GM20431 (cell line): ENCODE measurements around the gene SLC2A13.
"Not testable (repeated sequence)": the region's sequence is repeated elsewhere in the genome, so short reads cannot be mapped to it uniquely, and the experiment has no call there.

Experiments used
- in situ Hi-C: fragments of 300-500 bp; cut with MseI, MboI; formaldehyde crosslinking; loops from one replicate; pipeline ENCODE4 v1.15.0; 2020; ENCODE audit warnings: low sequenced_read_pairs; ENCODE audit not compliant: unreplicated experiment

Gene SLC2A13

DNA sequence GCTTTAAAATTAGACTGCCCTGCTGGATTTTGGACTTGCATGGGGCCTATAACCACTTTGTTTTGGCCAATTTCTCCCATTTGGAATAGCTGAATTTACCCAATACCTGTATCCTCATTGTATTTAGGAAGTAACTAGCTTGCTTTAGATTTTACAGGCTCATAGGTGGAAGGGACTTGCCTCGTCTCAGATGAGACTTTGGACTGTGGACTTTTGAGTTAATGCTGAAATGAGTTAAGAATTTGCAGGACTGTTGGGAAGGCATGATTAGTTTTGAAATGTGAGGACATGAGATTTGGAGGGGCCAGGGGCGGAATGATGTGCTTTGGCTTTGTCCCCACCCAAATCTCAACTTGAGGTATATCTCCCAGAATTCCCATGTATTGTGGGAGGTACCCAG lies 320.1 kb downstream of the SLC2A13 start:
- in situ Hi-C loops, result not testable (repeated sequence)

DNA sequence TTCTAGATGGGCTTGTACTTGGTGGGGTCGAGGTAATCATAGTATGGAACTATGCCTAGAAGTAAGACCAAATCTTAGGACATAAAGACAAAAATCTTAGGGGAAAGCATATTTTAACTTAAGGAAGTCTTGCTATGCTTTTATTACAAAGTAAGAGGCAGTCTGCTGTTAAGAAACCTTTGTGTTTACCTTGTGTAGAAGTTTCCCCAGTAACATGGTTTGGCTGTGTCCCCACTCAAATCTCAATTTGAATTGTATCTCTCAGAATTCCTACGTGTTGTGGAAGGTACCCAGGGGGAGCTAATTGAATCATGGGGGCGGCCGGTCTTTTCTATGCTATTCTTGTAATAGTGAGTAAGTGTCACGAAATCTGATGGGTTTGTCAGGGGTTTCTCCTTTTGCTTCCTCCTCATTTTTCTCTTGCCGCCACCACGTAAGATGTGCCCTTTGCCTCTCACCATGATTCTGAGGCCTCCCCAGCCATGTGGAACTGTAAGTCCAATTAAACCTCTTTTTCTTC lies 323.8 kb downstream of the SLC2A13 start:
- in situ Hi-C loops, result no loop called here

DNA sequence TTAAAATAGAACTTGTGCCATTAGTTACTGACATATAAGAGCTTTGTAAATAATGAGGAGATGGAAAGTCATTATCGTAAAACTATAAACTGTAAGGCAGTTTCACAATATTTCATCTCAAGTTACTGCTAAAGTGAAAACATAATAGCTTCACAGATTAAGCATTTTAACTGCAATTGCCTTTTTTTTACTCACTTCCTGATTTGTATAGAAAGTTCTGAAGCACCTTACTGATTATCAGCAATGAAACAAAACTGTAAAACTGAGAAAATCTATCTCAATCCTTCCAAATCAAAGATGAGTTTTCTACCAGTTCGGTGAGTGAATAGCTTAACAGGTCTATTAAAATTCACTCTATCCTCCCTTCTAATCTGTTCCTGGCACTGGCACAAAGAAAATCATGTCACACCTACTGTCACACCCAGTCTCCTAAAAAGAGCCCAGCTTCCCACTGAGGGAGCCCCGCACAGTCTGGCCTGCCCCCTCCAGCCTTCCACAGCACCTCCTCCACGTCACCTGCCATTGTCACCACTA lies 324.9 kb downstream of the SLC2A13 start:
- in situ Hi-C loops, result no loop called here

DNA sequence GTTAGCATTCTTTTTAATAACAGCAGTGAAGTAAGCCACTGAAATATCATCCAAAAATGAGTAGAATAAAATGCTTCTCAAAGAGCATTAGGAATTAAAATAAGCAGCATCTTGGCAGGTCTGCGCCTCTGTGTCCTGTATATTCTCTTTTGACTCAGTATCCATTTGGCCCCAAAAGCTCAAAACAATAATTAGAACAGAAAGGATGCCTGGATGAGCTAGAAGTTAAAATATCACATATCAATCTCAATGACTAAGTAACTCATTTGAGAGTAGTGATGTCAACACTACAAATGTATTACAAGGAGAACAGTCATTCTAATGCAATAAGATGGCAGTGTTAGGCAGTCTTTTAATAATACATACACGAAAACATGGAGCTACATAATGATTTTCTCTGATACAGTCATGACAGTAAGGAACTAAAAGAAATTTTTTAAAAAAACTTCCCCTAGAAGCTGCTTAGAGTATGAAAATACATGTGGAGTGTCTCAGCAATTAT lies 325.4 kb downstream of the SLC2A13 start:
- in situ Hi-C loops, result no loop called here

DNA sequence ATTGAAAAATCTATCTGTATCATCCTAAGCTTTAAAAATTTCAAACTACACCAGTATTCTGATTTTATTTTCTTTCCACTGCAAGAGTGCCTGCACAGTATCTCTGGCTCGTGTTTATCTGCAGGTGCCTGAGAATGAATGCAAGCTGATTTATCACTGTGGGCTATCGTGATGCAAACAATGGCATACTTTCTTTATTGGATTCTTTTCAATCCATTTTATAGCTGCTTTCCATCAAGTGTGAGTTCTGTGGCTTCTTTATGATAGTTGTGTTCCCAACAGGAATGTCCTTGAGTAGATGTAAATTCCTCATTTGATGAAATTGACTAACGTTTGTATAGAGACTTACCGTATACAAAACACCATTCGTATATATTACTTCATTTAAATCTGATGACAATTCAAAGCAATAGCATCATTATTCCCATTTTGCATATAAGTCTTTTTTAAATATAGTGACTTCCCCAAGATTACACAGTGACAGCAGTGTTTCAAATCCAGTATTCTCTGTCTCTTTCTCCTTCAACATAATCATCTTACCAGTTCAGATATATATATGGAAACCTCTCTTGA lies 326.0 kb downstream of the SLC2A13 start:
- in situ Hi-C loops, result no loop called here

DNA sequence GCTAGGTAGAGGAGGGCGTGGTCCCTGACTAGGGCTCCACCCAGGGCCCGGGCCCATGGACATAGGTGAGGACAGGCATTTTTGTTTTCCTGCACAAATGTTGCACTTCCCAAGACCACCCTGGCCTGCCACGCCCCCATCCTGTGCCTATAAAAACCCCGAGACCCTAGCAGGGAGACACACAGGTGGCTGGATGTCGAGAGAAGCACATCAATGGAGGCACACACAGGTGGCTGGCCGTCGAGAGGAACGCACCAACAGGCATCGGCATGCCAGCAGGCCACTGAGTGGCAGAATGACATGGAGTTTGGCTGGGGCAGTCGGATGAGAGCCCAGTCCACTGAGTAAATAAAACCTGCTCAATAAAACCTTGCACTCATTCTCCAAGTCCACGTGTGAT lies 328.4 kb downstream of the SLC2A13 start:
- in situ Hi-C loops, result no loop called here

DNA sequence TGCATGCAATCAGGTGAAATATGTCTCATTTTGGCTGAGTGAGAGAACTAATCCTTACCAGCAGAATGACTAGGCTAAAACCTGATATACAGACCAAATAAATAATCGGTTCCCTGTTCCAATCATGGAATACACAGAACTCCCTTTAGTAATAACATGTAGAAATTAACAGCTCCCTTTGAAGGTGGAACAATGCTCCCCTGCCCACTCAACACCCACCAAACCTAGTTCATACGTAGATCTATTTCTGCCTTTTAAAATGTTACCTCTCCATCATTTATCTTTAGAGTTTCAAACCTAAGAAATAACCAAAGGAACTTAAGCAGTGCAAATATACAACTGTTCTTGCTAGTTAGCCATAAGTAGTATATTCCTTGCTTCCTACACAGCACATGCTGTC lies 332.6 kb downstream of the SLC2A13 start:
- in situ Hi-C loops, result no loop called here

DNA sequence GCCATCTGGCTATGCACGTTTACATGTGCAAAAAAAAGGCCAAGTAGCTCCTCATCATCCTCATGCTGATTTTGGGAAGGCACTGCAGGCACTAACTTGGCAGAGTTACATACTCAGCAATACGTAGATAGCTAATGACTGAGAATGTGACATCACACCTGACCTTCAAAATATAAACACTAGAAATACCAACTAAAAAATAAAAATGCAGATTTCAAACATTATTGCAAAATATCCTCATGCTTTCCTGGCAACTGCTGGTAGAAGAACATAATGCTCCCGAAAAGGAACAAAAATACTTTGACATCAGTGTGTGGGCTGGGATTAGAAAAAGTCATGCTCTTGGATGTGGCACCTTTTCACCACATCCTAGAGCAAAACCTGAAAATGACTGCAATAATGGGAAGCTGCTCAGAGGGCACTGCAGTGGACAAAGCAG lies 333.0 kb downstream of the SLC2A13 start:
- in situ Hi-C loops, result no loop called here

DNA sequence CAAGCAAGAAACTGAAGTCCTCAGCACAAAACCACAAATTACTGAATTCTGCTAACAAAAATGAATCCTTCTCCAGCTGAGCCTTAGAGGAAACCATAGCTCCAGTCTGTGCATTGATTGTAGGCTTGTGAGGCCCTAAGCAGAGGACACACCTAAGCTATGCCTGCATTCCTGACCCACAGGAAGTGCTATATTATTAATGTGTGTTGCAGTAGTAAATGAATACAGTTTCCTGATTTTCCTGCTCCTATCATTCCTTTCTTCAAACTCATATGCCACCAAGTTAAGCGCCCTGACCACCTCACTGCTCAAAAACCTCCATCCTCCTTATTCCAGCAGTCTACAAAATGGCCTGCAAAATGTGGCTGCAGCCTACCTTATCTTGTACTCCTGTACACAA lies 334.4 kb downstream of the SLC2A13 start:
- in situ Hi-C loops, result no loop called here

DNA sequence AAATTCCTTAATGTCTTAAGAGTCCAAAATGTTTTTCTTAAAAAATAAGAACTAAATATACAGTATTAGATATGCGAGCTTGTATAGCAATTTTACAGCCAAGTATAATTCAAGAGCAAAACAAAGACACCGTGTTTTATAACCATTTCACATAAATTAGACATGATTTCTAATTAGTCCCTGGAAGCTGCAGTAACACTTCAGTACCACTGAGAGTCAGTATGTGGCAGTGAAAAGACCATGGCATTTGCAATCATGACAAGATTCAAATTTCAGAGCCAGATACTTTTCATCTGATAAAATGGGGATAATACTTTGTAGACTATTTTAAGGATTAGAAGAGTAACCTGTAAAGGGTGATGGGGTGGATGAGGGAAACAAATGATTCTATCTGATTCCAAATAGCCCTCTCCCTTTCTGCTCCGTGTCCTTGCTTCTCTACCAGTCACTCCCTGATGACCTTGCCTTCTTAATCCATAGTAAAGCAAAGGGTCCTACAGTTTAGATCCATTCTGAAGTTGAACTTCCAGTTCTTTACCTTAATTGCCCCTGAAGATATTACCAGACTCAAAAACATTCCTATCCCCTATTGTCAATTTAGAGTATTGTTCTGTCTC lies 340.8 kb downstream of the SLC2A13 start:
- in situ Hi-C loops, result loop anchor here (10.0 kb wide), 2 partner anchors 230 to 350 kb away; no protein-coding TSS in a partner anchor

DNA sequence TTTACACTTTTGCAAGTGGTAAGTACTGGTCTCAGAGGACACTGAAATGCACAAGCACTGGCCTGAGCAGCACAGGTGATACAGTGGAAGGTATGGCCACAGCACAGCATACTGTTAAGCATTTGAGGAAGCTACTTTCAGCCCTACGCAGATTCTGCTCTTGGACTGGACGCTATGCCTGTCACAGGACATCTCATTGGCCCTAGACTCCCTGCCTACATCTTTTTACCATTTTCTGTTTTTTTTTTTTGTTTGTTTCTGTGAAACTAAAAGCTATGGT lies 342.1 kb downstream of the SLC2A13 start:
- in situ Hi-C loops, result loop anchor here (10.0 kb wide), 2 partner anchors 231 to 351 kb away; no protein-coding TSS in a partner anchor

DNA sequence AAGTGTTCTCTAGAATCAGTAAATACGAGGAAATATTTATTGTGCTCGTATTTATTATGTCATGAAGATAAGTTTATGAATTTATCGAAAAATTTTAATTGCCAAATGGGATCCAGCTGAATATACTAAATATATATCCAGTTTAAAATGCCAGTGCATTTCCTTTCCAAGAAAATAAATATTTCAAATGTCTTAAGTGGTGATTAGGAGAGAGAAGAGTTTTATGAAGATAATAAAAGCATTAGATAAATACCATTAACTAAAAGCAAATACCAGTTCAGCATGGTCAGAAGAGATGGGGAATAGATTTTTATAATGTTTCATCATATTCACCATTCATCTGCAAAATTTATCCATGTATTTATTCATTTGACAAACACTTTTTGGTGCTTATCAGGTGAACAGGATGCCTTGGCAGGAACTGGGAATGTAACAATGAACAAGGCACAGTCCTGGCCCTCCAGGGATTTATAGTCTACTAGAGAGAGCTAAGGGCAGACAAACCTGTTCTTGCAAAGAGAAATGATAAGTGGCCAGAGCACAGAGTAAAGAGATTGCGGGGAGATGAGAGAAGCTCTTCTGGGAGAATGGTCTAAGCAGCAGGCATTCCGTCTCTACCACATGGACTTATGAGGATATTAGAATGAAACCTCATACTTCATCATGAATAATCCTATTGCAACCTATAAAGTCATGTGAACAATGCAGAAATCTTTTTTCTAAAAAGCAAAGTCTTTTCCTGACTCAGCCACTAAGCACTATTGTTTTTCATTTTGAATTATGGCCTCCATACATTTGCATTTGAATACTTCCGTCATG lies 342.6 kb downstream of the SLC2A13 start:
- in situ Hi-C loops, result loop anchor here (10.0 kb wide), 2 partner anchors 232 to 352 kb away; no protein-coding TSS in a partner anchor

DNA sequence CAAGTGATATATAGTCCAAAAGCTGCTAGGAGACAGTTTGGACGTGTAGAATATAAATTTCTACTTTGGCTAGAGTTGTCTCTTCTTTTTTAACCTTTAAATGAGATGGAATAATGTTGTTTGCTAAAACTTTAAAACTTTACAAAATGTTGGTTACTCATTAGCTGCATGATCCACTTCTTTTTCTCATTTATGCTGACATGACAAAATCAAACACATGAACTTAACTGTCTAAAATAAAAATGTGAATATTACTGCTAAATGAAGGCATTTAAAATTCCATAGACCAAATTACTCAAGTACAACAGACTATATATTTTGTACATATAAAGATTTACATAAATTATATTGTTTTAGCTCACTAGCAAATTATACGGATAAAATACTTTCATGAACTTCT lies 350.4 kb downstream of the SLC2A13 start:
- in situ Hi-C loops, result no loop called here

DNA sequence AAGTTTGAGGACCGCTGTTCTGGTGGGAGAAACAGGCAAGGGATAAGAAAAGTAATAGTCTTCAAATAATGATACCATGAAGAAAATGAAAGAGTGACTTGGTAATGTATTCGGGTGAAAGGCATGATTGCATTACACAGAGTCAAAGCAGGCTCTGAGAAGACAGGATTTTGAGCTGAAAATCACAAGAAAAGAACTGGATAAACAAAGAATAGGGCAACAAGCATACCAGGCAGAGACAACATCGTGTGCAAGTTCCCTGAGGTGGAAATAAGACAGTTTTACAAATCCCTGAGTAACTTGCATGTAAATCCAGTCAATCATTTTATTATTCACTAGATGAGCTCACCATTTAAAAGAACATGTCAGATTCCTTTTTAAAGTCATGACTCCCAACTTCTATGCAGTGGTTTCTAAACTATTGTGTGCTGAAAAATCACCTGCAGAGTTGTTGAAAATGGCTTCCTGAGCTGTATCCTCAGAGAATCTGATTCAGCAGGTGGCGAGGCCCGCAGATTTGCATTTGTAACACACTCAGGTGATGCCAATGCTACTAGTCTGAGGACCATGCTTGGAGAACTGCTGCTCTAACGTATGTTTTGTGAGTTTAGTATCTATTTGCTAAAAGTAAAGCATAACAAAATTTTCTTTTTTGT lies 353.3 kb downstream of the SLC2A13 start:
- in situ Hi-C loops, result no loop called here

DNA sequence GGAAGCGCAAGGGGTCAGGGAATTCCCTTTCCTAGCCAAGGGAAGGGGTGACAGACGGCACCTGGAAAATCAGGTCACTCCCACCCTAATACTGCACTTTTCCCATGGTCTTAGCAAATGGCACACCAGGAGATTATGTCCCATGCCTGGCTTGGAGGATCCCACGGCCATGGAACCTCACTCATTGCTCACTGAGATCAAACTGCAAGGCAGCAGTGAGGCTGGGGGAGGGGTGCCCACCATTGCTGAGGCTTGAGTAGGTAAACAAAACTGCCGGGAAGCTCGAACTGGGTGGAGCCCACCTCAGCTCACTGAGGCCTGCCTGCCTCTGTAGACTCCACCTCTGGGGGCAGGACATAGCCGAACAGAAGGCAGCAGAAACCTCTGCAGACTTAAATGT lies 359.7 kb downstream of the SLC2A13 start:
- in situ Hi-C loops, result not testable (repeated sequence)

DNA sequence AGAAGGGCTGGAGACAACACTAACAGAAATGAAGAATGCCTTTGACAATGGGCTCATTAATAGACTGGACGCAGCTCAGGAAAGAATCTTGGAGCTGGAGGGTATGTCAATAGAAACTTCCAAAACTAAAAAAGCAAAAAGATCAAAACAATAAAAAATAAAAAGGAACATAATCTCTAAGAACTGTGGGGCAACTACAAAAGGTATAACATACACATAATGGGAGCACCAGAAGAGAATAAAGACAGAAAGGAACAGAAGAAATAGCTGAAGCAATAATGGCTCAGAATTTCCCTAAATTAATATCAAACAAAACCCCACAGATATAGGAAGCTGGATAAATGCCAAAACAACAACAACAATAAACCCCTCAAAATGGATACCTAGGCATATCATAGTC lies 362.2 kb downstream of the SLC2A13 start:
- in situ Hi-C loops, result no loop called here

DNA sequence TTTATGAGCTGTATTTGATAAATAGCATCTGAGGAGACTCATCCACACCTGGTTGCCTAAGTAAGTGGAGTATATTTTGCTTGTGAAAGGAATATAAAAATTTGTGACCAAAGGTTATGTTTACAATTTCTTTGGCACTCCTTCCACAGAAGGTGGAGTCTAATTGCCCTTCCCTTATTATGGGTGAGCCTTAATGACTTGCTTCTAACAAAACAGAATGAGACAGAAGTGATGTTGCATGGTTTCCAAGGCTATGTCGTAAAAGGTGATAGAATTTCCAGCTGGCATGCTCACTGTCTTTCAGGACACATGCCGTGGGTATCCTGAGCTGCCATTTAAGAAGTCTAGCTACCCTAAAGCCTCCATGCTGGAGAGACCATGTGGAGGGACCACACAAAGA lies 369.5 kb downstream of the SLC2A13 start:
- in situ Hi-C loops, result no loop called here

DNA sequence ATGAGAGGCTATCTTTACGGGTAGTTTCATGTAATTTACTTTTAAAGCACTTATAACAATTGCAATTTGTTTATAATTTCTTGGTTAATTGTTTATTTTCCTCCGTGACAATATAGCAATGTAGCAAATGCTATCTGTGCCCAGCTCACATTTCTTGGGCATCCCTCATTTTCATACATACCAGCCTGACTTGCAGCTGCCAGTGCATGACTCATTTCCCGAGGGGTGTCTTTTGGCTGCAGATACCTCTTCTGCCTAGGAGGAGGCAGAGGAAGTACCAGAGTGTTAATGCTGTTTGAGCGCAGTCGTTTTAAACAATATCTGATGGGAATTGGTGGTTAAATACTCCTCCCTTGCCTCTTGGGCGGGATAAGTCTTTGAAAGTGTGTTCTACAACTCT lies 382.1 kb downstream of the SLC2A13 start:
- in situ Hi-C loops, result no loop called here

DNA sequence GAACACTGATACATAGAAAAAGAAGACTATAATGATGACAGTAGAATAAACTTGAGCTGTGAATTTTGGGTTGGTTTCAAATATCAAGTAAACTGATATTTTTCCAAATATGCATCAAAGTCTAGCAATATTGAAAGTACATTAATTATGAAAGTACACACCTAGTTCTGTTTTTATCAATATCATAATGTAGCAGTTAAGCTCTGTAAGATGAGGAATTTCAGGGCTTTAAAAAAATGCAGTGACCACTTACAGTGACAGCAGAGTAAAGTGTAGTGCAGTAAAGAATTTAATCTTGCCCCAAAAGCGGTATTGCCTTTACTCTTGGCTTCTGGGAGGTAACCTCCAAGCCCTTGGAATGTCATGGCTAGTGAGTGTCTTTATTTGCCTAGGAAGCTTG lies 383.4 kb downstream of the SLC2A13 start:
- in situ Hi-C loops, result no loop called here

DNA sequence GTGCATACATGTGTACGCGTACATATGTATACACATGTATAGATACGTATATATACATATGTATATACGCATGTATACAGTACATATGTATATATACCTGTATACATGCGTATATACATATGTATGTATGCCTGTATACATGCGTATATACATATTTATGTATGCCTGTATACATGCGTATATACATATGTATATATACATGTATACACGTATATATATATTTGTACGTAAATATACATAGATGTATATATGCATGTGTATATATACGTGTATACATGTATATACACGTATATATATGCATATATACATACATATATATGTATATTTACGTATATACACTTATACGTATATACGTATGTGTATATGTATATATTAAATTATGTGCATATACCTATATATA lies 392.3 kb downstream of the SLC2A13 start:
- in situ Hi-C loops, result no loop called here
